SH-SY5Y (cell line): Measurements from ENCODE around the gene TMEM217.

Experiments
- GATA2 ChIP-seq: IDR thresholded peaks from 2 replicates; pipeline ENCODE4 v1.6.1; 2011; ENCODE audit warnings: mild to moderate bottlenecking, low read depth, low read length
- GATA3 ChIP-seq: IDR thresholded peaks from 2 replicates; pipeline ENCODE4 v1.6.1; 2011; ENCODE audit warnings: low read depth, mild to moderate bottlenecking, low read length, moderate library complexity

- TF ChIP-seq GATA2 (no peak), GATA3 (no peak)
Measured at GRCh38 chr6:37208793-37209192, 49.2 kb downstream of the TMEM217 start.
